ENCODE measurements around the gene KIF26A. TPM values are rescaled to one million over a fixed set of nuclear protein-coding genes. Genes with fewer than 3 reads are reported as not detected.

Gene KIF26A
- total RNA-seq, 2 donors from 2014 or later = 2.0 to 3.9 TPM

GRCh38 chr14:104220215-104221070, 82.1 kb downstream of the KIF26A start:
- Histone ChIP-seq H3K36me3 (no peaks in the 10 kb centered on the region), H3K4me1 (ENCODE audit: control insufficient read depth in 1 of 2, low read depth in 2 of 2) (no peaks in the 10 kb centered on the region), H3K27me3 (replicated peaks; ENCODE audit: insufficient read depth) (no peaks in the 10 kb centered on the region), H3K27ac (no peak overlapping the region), H3K4me3 (no peak overlapping the region), H3K9me3 (no peaks in the 10 kb centered on the region)
- TF ChIP-seq, protein P1, sequence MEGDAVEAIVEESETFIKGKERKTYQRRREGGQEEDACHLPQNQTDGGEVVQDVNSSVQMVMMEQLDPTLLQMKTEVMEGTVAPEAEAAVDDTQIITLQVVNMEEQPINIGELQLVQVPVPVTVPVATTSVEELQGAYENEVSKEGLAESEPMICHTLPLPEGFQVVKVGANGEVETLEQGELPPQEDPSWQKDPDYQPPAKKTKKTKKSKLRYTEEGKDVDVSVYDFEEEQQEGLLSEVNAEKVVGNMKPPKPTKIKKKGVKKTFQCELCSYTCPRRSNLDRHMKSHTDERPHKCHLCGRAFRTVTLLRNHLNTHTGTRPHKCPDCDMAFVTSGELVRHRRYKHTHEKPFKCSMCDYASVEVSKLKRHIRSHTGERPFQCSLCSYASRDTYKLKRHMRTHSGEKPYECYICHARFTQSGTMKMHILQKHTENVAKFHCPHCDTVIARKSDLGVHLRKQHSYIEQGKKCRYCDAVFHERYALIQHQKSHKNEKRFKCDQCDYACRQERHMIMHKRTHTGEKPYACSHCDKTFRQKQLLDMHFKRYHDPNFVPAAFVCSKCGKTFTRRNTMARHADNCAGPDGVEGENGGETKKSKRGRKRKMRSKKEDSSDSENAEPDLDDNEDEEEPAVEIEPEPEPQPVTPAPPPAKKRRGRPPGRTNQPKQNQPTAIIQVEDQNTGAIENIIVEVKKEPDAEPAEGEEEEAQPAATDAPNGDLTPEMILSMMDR (IDR thresholded peaks at IDR 0.05) = no peak
- no peak for ATAC-seq (ENCODE audit: insufficient number of reproducible peaks, low FRiP score, low read depth)
- DNase-seq (ENCODE audit: low spot score) = no peak

DNA sequence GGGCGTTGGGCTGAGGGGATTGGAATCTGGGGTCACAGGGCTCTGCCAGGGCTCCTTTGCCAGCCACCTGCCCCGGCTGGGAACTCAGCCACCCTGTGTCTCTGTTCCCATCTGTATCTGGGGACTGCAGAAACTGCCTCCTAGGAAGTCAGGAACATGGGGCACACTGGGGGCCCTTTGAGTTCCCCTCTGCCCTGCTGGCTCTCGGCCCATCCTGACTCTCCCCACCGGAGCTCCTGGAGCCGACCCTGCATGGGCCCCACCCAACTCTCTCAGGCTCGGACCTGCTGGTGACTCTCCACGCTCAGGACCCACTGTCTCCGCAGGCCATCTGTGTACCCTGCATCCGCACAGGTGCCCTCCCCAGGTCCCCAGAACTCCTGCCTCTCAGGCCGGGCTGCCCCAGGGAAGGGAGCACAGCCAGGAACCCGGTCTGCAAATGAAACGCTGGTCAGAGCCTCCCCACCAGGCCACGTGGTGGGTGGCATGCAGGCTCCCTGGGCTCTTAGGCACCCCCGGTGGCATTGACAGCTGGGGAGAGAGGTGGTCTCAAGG, 82.8 kb downstream of the KIF26A start:
- DNase-seq (ENCODE audit: low spot score) (no peak), ATAC-seq (ENCODE audit: insufficient number of reproducible peaks, low FRiP score, low read depth) (no peak)

DNA sequence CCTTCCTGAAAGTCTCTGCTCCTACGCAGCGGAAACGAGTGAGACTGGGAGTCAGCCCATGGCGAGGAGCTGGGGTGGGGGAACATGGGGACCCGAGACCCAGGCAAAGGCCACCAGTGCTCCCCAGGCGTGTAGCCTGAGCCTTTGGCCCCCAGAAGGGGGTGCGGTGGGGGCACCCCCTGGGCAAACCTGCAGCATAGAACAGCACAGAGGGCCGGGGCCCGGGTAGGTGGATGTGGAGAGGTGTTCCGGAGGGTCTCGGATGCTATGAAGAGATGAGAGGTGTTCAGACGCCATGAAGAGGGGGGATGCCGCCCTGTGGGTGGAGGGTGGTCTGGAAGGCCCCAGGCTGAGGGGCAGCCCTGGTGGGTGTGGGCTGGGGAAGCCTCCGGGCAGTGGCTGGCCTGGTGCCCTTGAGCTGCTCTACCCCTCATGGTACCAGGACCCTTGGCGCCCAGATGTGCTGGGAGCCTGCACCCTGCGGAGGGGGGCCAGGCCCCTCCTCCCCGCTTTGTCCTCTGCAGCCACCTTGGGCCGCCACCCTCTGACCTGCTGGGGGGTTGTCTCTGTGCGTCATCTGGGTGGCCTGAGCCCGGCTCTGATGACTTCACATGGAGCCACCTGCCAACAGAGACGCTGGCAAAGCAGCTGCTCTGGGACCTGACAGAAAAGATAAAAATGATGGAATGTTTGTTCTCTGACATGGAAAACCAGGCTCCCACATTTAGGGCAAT, 83.4 kb downstream of the KIF26A start:
- H3K27ac ChIP-seq = no peak overlapping the region
- no peaks in the 10 kb centered on the region for H3K36me3 ChIP-seq
- no peaks in the 10 kb centered on the region for H3K4me1 ChIP-seq (ENCODE audit: control insufficient read depth in 1 of 2, low read depth in 2 of 2)
- no peaks in the 10 kb centered on the region for H3K27me3 ChIP-seq (replicated peaks; ENCODE audit: insufficient read depth)
- H3K4me3 ChIP-seq = no peak overlapping the region
- DNase-seq (ENCODE audit: low spot score) (no peak), ATAC-seq (ENCODE audit: insufficient number of reproducible peaks, low FRiP score, low read depth) (no peak)
- TF ChIP-seq, protein P1 (IDR thresholded peaks at IDR 0.05) = no peak
- H3K9me3 ChIP-seq = no peaks in the 10 kb centered on the region

More for the DNA sequence above, 82.8 kb downstream of the KIF26A start:
- H3K4me1 ChIP-seq (ENCODE audit: control insufficient read depth in 1 of 2, low read depth in 2 of 2) = no peaks in the 10 kb centered on the region
- TF ChIP-seq, protein P1 (IDR thresholded peaks at IDR 0.05) = no peak
- no peak overlapping the region for H3K4me3 ChIP-seq
- H3K27me3 ChIP-seq (replicated peaks; ENCODE audit: insufficient read depth) = no peaks in the 10 kb centered on the region
- no peaks in the 10 kb centered on the region for H3K36me3 ChIP-seq
- no peaks in the 10 kb centered on the region for H3K9me3 ChIP-seq
- no peak overlapping the region for H3K27ac ChIP-seq

- Histone ChIP-seq H3K36me3 (no peaks in the 10 kb centered on the region), H3K4me1 (ENCODE audit: control insufficient read depth in 1 of 2, low read depth in 2 of 2) (no peaks in the 10 kb centered on the region), H3K4me3 (no peak overlapping the region), H3K27me3 (replicated peaks; ENCODE audit: insufficient read depth) (no peaks in the 10 kb centered on the region), H3K9me3 (no peaks in the 10 kb centered on the region), H3K27ac (no peak overlapping the region)
- ATAC-seq (ENCODE audit: insufficient number of reproducible peaks, low FRiP score, low read depth) (no peak), DNase-seq (ENCODE audit: low spot score) (no peak)
- TF ChIP-seq, protein P1 (IDR thresholded peaks at IDR 0.05) = no peak
Observed at GRCh38 chr14:104222396-104223036, 84.1 kb downstream of the KIF26A start.

Measured in thoracic aorta (tissue), 2 donors.